ENCODE data around the gene YBX3.

YBX3 gene

GRCh38 chr12:10668526-10668925, 54.6 kb downstream of the YBX3 start:
- no peak for DNase-seq

- no peak for DNase-seq
These were observed 55.5 kb downstream of the YBX3 start for GRCh38 chr12:10667581-10667980.

GRCh38 chr12:10664499-10664898, 58.6 kb downstream of the YBX3 start:
- no peak for DNase-seq

- DNase-seq, result no peak
These were observed 59.3 kb downstream of the YBX3 start for GRCh38 chr12:10663869-10664268.

- DNase-seq, result no peak
These were observed 61.8 kb downstream of the YBX3 start for GRCh38 chr12:10661338-10661737.

GRCh38 chr12:10654003-10654402, 69.1 kb downstream of the YBX3 start:
- no peak for DNase-seq

GRCh38 chr12:10652192-10652591, 70.9 kb downstream of the YBX3 start:
- no peak for DNase-seq

All from cerebellar nuclear complex (tissue), 1 donor.